PFSK-1 (cell line): Measurements from ENCODE around the gene FIGLA.

ENCODE experiments used
- FOXP2 ChIP-seq: optimal IDR thresholded peaks from 2 replicates; pipeline ENCODE3; 2011; ENCODE audit warnings: borderline replicate concordance, control low read depth, inconsistent platforms; ENCODE audit not compliant: insufficient read depth; ENCODE audit errors: extremely low read length, extremely low read depth
- POLR2AphosphoS5 ChIP-seq: IDR thresholded peaks from 2 replicates; pipeline ENCODE4 v1.6.1; 2012; ENCODE audit warnings: low read depth, mild to moderate bottlenecking, control low read depth, low read length, moderate library complexity
- SIN3A ChIP-seq: IDR thresholded peaks from 2 replicates; pipeline ENCODE4 v1.6.1; 2012; ENCODE audit warnings: mild to moderate bottlenecking, low read length, moderate library complexity, borderline replicate concordance; ENCODE audit not compliant: insufficient read depth
- TAF1 ChIP-seq: IDR thresholded peaks from 2 replicates; pipeline ENCODE4 v1.6.1; 2012; ENCODE audit warnings: low read length, control low read depth, borderline replicate concordance; ENCODE audit not compliant: insufficient read depth
- TF ChIP-seq, protein P1 (sequence below), 2 experiments: IDR thresholded peaks; 2 replicates each; pipeline versions ENCODE4 v1.6.1 to v1.8.0; 2011 to 2012; ENCODE audit warnings: low read depth in 2 of 2, low read length in 2 of 2, control low read depth in 1 of 2, inconsistent platforms in 1 of 2, mild to moderate bottlenecking in 1 of 2, moderate library complexity in 1 of 2; ENCODE audit not compliant: insufficient read depth in 1 of 2

The FIGLA gene

DNA sequence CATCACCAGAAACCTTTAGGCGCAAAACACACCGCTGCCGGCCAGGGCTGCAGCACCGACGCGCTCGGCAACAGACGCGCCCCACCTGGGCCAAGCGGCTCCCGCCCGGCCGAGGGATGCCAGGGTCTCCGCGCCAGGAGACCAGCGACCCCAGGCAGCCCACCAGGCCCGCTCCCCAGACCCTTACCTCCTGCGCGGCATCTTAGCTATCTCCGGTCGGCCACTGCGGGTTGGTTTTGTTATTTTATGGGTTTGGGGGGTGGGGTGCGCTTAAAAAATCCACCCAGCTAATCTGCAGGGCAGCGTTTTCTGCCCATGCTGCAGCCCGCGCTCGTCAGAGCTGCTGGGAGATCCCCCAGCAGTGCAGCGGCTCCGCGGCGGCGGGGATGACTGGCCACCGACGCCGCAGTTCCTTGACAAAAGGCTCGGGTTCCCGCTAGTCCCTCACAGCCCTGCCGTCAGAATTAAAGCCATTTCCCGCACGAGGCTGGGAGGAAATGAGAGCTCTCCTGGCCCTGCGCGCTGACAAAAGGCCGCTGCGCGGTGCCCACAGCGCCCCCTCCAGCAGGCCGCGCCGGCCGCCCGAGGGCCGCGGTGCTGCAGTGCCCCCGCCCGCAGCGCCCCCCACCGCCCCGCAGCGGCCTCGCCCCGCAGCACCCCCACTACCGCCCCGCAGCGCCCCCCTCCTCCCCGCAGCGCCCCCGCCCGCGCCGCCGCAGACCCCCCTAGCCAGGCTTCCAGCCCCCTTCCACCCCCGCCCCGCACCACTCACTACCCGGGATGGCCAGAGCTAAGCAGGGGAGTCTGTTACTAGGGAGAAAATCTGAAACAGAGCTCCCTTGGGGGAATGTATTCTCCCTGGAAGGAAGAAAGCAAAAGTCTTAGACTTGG lies 22.5 kb downstream of the FIGLA start, which contains the start of gene ADD2:
TSS of gene ADD2 (minus strand) at position 502 of the 891 bp plus-strand sequence. CDS start 61,792 bp downstream, outside the sequence.
- TF ChIP-seq, protein P1, sequence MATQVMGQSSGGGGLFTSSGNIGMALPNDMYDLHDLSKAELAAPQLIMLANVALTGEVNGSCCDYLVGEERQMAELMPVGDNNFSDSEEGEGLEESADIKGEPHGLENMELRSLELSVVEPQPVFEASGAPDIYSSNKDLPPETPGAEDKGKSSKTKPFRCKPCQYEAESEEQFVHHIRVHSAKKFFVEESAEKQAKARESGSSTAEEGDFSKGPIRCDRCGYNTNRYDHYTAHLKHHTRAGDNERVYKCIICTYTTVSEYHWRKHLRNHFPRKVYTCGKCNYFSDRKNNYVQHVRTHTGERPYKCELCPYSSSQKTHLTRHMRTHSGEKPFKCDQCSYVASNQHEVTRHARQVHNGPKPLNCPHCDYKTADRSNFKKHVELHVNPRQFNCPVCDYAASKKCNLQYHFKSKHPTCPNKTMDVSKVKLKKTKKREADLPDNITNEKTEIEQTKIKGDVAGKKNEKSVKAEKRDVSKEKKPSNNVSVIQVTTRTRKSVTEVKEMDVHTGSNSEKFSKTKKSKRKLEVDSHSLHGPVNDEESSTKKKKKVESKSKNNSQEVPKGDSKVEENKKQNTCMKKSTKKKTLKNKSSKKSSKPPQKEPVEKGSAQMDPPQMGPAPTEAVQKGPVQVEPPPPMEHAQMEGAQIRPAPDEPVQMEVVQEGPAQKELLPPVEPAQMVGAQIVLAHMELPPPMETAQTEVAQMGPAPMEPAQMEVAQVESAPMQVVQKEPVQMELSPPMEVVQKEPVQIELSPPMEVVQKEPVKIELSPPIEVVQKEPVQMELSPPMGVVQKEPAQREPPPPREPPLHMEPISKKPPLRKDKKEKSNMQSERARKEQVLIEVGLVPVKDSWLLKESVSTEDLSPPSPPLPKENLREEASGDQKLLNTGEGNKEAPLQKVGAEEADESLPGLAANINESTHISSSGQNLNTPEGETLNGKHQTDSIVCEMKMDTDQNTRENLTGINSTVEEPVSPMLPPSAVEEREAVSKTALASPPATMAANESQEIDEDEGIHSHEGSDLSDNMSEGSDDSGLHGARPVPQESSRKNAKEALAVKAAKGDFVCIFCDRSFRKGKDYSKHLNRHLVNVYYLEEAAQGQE (IDR thresholded peaks at IDR 0.05; ENCODE audit: insufficient read depth in 1 of 2, low read depth in 2 of 2, low read length in 2 of 2): no peak
- TF ChIP-seq TAF1: no peak
- TF ChIP-seq POLR2AphosphoS5: no peak
- no peak for TF ChIP-seq SIN3A
- no peak for TF ChIP-seq FOXP2

- TF ChIP-seq POLR2AphosphoS5 (no peak), SIN3A (no peak), TAF1 (no peak)
- TF ChIP-seq, protein P1 (IDR thresholded peaks at IDR 0.05; ENCODE audit: insufficient read depth in 1 of 2, low read depth in 2 of 2, low read length in 2 of 2): no peak
These were observed 23.3 kb downstream of the FIGLA start for GRCh38 chr2:70767079-70767698.

GRCh38 chr2:70766357-70767078 lies 23.9 kb downstream of the FIGLA start:
- no peak for TF ChIP-seq TAF1
- TF ChIP-seq, protein P1 (IDR thresholded peaks at IDR 0.05; ENCODE audit: insufficient read depth in 1 of 2, low read depth in 2 of 2, low read length in 2 of 2): no peak
- no peak for TF ChIP-seq POLR2AphosphoS5
- TF ChIP-seq SIN3A: no peak
- no peak for TF ChIP-seq FOXP2

DNA sequence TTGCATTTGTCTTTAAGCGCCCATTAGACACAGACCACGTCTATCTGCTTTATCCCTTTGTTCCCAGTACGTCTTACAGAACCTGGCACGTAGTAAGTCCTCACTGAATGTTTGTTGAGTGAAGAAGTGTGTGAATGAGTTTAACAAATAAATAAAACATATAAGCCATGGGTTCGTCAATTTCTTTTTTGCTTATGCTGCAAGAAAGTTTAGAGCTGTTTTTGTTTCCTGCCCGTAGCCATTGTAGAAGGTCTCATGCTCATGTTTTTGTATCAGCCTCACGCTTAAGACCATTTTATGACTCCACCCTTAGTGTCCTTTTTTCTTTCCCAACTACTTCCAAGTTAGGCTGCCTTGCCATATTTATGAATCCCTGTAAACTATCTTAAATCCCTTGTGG lies 24.9 kb downstream of the FIGLA start:
- TF ChIP-seq TAF1 (no peak), FOXP2 (no peak), SIN3A (no peak), POLR2AphosphoS5 (no peak)
- TF ChIP-seq, protein P1 (IDR thresholded peaks at IDR 0.05; ENCODE audit: insufficient read depth in 1 of 2, low read depth in 2 of 2, low read length in 2 of 2): no peak
